Measurements from ENCODE around the gene MSI1. TPM values are rescaled to one million over a fixed set of nuclear protein-coding genes. Genes with fewer than 3 reads are reported as not detected.

Gene MSI1
- total RNA-seq, 1 experiment from 2014 or later: 4.1 TPM

DNA sequence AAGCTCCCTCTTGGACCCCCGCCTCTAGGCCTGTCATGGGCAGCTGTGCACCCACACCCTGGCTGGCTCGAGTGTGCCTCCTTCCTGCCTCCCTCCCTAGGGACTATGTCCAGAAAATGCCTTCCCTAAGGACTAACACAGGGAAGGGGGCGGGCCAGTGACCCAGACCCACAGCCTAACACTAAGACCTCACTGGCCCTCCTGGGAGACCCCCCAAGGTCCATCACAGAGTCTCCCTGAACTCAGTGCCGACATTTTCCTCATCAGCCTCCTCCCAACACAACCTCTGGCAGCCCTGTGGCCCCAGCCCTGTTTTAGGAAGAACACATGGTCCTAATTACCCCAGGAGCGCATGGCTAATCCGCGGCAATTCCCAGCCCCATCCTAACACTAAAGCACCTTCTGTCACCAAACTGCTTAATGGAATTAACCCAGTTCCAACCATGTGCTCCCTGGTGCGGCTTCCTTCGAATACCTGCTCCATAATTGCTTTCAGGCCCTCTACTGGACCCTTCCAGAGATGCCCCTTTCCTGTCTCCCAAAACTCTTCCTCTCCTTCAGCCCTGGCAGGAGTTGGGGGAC is 5.6 kb downstream of the MSI1 start:
- Histone ChIP-seq H3K9me3 (ENCODE audit: control insufficient read depth, insufficient read depth, low read depth, low read length) (no peaks in the 10 kb centered on the region), H3K4me3 (ENCODE audit: low read depth in 2 of 2, low read length in 2 of 2) (no peak overlapping the region), H3K27me3 (ENCODE audit: control insufficient read depth, insufficient read depth, low read length) (no peaks in the 10 kb centered on the region), H3K36me3 (ENCODE audit: control insufficient read depth, insufficient read depth, low read length) (no peaks in the 10 kb centered on the region), H3K27ac (ENCODE audit: low read length) (no peak overlapping the region), H3K4me1 (ENCODE audit: control insufficient read depth, insufficient read depth, low read length) (0 out of 2 replicates have a peak, but pooled peaks cover 6% of the 10 kb centered on the region)
- BruUV-seq (replicated peaks): no TSS peak
- no peak for TF ChIP-seq SIN3A (IDR thresholded peaks at IDR 0.05; ENCODE audit: borderline replicate concordance, insufficient read depth, low read depth, low read length)
- TF ChIP-seq, protein P1, sequence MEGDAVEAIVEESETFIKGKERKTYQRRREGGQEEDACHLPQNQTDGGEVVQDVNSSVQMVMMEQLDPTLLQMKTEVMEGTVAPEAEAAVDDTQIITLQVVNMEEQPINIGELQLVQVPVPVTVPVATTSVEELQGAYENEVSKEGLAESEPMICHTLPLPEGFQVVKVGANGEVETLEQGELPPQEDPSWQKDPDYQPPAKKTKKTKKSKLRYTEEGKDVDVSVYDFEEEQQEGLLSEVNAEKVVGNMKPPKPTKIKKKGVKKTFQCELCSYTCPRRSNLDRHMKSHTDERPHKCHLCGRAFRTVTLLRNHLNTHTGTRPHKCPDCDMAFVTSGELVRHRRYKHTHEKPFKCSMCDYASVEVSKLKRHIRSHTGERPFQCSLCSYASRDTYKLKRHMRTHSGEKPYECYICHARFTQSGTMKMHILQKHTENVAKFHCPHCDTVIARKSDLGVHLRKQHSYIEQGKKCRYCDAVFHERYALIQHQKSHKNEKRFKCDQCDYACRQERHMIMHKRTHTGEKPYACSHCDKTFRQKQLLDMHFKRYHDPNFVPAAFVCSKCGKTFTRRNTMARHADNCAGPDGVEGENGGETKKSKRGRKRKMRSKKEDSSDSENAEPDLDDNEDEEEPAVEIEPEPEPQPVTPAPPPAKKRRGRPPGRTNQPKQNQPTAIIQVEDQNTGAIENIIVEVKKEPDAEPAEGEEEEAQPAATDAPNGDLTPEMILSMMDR (IDR thresholded peaks at IDR 0.05): no peak
- TF ChIP-seq TCF7L2 (IDR thresholded peaks at IDR 0.05; ENCODE audit: low read depth, low read length): no peak
- TF ChIP-seq, protein P2, sequence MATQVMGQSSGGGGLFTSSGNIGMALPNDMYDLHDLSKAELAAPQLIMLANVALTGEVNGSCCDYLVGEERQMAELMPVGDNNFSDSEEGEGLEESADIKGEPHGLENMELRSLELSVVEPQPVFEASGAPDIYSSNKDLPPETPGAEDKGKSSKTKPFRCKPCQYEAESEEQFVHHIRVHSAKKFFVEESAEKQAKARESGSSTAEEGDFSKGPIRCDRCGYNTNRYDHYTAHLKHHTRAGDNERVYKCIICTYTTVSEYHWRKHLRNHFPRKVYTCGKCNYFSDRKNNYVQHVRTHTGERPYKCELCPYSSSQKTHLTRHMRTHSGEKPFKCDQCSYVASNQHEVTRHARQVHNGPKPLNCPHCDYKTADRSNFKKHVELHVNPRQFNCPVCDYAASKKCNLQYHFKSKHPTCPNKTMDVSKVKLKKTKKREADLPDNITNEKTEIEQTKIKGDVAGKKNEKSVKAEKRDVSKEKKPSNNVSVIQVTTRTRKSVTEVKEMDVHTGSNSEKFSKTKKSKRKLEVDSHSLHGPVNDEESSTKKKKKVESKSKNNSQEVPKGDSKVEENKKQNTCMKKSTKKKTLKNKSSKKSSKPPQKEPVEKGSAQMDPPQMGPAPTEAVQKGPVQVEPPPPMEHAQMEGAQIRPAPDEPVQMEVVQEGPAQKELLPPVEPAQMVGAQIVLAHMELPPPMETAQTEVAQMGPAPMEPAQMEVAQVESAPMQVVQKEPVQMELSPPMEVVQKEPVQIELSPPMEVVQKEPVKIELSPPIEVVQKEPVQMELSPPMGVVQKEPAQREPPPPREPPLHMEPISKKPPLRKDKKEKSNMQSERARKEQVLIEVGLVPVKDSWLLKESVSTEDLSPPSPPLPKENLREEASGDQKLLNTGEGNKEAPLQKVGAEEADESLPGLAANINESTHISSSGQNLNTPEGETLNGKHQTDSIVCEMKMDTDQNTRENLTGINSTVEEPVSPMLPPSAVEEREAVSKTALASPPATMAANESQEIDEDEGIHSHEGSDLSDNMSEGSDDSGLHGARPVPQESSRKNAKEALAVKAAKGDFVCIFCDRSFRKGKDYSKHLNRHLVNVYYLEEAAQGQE (IDR thresholded peaks at IDR 0.05; ENCODE audit: insufficient read depth in 1 of 2, low read depth in 2 of 2, low read length in 1 of 2): no peak
- no peak for TF ChIP-seq POLR2AphosphoS5 (IDR thresholded peaks at IDR 0.05; ENCODE audit: low read depth, low read length)
- intact Hi-C loops (cut with micrococcal nuclease; ENCODE audit: unreplicated experiment): no loop called here
- POLR2A ChIA-PET: no interaction called here
- ATAC-seq (no peak), DNase-seq (ENCODE audit: low read depth, low spot score) (no peak)
- in situ Hi-C loops (cut with HindIII; ENCODE audit: low pct_unique_long_range_greater_than_20kb, low sequenced_read_pairs): no loop called here
- CTCF ChIA-PET: no interaction called here

- ChIA-PET POLR2A (no interaction called here), CTCF (no interaction called here)
- in situ Hi-C loops (cut with HindIII; ENCODE audit: low pct_unique_long_range_greater_than_20kb, low sequenced_read_pairs) (no loop called here), intact Hi-C loops (cut with micrococcal nuclease; ENCODE audit: unreplicated experiment) (no loop called here)
- no peak overlapping the region for H3K4me3 ChIP-seq (ENCODE audit: low read depth in 2 of 2, low read length in 2 of 2)
- no peak for ATAC-seq
- H3K4me1 ChIP-seq (ENCODE audit: control insufficient read depth, insufficient read depth, low read length): 0 out of 2 replicates have a peak, but pooled peaks cover 6% of the 10 kb centered on the region
- no peaks in the 10 kb centered on the region for H3K9me3 ChIP-seq (ENCODE audit: control insufficient read depth, insufficient read depth, low read depth, low read length)
- H3K27me3 ChIP-seq (ENCODE audit: control insufficient read depth, insufficient read depth, low read length): no peaks in the 10 kb centered on the region
- H3K27ac ChIP-seq (ENCODE audit: low read length): no peak overlapping the region
- H3K36me3 ChIP-seq (ENCODE audit: control insufficient read depth, insufficient read depth, low read length): no peaks in the 10 kb centered on the region
- TF ChIP-seq TCF7L2 (IDR thresholded peaks at IDR 0.05; ENCODE audit: low read depth, low read length) (no peak), SIN3A (IDR thresholded peaks at IDR 0.05; ENCODE audit: borderline replicate concordance, insufficient read depth, low read depth, low read length) (no peak), POLR2AphosphoS5 (IDR thresholded peaks at IDR 0.05; ENCODE audit: low read depth, low read length) (no peak)
- TF ChIP-seq, protein P2 (IDR thresholded peaks at IDR 0.05; ENCODE audit: insufficient read depth in 1 of 2, low read depth in 2 of 2, low read length in 1 of 2): no peak
- TF ChIP-seq, protein P1 (IDR thresholded peaks at IDR 0.05): no peak
- no TSS peak for BruUV-seq (replicated peaks)
- no peak for DNase-seq (ENCODE audit: low read depth, low spot score)
These were observed 6.3 kb downstream of the MSI1 start for GRCh38 chr12:120362516-120363273.

Measured in Panc1 (cell line).